ENCODE data around the gene GPR78. TPM values are rescaled to one million over a fixed set of nuclear protein-coding genes. Genes with fewer than 3 reads are reported as not detected.

The GPR78 gene
- total and polyA plus RNA-seq, 2 of the 4 experiments (the other 2 are of a cell fraction), result under 0.01 to 0.10 TPM

GRCh38 chr4:8586246-8586645 lies 6.1 kb downstream of the GPR78 start:
- Histone ChIP-seq H3K4me3 (ENCODE audit: insufficient read depth, low read depth, low read length) (no peak overlapping the region), H2BK120ac (ENCODE audit: low read depth, low read length) (no peak overlapping the region), H3K56ac (ENCODE audit: extremely low read depth, insufficient read depth, low read length) (no peak overlapping the region), H4K8ac (ENCODE audit: low read depth in 2 of 2, low read length in 2 of 2) (no peak overlapping the region), H3K14ac (replicated peaks; ENCODE audit: low read depth, low read length) (no peak overlapping the region), H3K4me1 (ENCODE audit: control insufficient read depth, insufficient read depth, low read length) (peaks cover 2% of the 10 kb centered on the region; the same call in 1 of the 2 replicates), H3K79me1 (ENCODE audit: low read depth in 1 of 2, low read length in 2 of 2) (no peaks in the 10 kb centered on the region), H2AK9ac (replicated peaks; ENCODE audit: low read depth, low read length, poor library complexity) (no peak overlapping the region), H3K27me3 (ENCODE audit: control insufficient read depth, insufficient read depth, low read length) (peaks cover 68% of the 10 kb centered on the region), H4K91ac (ENCODE audit: insufficient read depth, low read depth, low read length) (no peak overlapping the region), H3K36me3 (ENCODE audit: control insufficient read depth, insufficient read depth, low read length) (no peaks in the 10 kb centered on the region), H2AK5ac (ENCODE audit: low read depth, low read length) (no peak overlapping the region), H3K23ac (ENCODE audit: low read depth, low read length) (no peak overlapping the region), H2BK15ac (ENCODE audit: low read depth, low read length) (no peak overlapping the region), H2AFZ (replicated peaks; ENCODE audit: low read length, poor library complexity) (no peak overlapping the region), H3K18ac (ENCODE audit: low read depth, low read length) (no peak overlapping the region), H3K27ac (ENCODE audit: insufficient read depth, low read length) (no peak overlapping the region), H3K9ac (ENCODE audit: low read depth, low read length) (no peak overlapping the region), H4K5ac (ENCODE audit: low read depth, low read length) (no peak overlapping the region), H4K20me1 (ENCODE audit: insufficient read depth, low read length) (no peaks in the 10 kb centered on the region), H2BK20ac (ENCODE audit: low read depth, low read length) (no peak overlapping the region), H3K9me3 (ENCODE audit: control insufficient read depth, insufficient read depth, low read length) (no peaks in the 10 kb centered on the region; the same call in 1 of the 2 replicates), H2BK5ac (ENCODE audit: low read depth, low read length, poor library complexity, severe bottlenecking) (no peak overlapping the region), H3K4me2 (ENCODE audit: low read depth, low read length) (no peak overlapping the region), H3K4ac (ENCODE audit: low read depth, low read length) (no peak overlapping the region), H3K9me1 (ENCODE audit: insufficient read depth, low read length) (no peaks in the 10 kb centered on the region)
- dilution Hi-C loops (cut with HindIII; ENCODE audit: low sequenced_read_pairs, unreplicated experiment) (no loop called here), intact Hi-C loops (cut with micrococcal nuclease) (no loop called here), in situ Hi-C loops (cut with MboI; ENCODE audit: low sequenced_read_pairs) (no loop called here)
- 67% methylated on average over 1 of the region's 5 CpGs; no CpG with 5 or more reads in 1 of the 2 experiments for WGBS, 2 experiments (ENCODE audit: extremely low coverage in 2 of 2, insufficient read length in 1 of 2)
- POLR2A ChIA-PET (ENCODE audit: unreplicated experiment), result no interaction called here
- TF ChIP-seq BHLHE40 (IDR thresholded peaks at IDR 0.05; ENCODE audit: low read depth, low read length) (no peak), RCOR1 (IDR thresholded peaks at IDR 0.05; ENCODE audit: insufficient replicate concordance, low read length) (no peak), SMC3 (IDR thresholded peaks at IDR 0.05; ENCODE audit: low read depth, low read length) (no peak), POLR2A (IDR thresholded peaks at IDR 0.05; ENCODE audit: low read depth, low read length) (no peak), CEBPB (IDR thresholded peaks at IDR 0.05; ENCODE audit: low read depth, low read length) (no peak), MAZ (IDR thresholded peaks at IDR 0.05; ENCODE audit: borderline replicate concordance, low read depth, low read length) (no peak), NFE2L2 (IDR thresholded peaks at IDR 0.05; ENCODE audit: low read depth, low read length) (no peak), MAFK (IDR thresholded peaks at IDR 0.05; ENCODE audit: low read depth, low read length) (no peak), FOS (IDR thresholded peaks at IDR 0.05; ENCODE audit: low read depth, low read length) (no peak), MXI1 (IDR thresholded peaks at IDR 0.05; ENCODE audit: borderline replicate concordance, low read depth, low read length) (no peak), RFX5 (IDR thresholded peaks at IDR 0.05; ENCODE audit: low read depth, low read length) (no peak), RAD21 (IDR thresholded peaks at IDR 0.05; ENCODE audit: low read length) (no peak), CHD1 (IDR thresholded peaks at IDR 0.05; ENCODE audit: low read depth, low read length) (no peak), CTCF (conservative IDR thresholded peaks at IDR 0.05; ENCODE audit: low read depth, low read length) (no peak)
- TF ChIP-seq, protein P1, sequence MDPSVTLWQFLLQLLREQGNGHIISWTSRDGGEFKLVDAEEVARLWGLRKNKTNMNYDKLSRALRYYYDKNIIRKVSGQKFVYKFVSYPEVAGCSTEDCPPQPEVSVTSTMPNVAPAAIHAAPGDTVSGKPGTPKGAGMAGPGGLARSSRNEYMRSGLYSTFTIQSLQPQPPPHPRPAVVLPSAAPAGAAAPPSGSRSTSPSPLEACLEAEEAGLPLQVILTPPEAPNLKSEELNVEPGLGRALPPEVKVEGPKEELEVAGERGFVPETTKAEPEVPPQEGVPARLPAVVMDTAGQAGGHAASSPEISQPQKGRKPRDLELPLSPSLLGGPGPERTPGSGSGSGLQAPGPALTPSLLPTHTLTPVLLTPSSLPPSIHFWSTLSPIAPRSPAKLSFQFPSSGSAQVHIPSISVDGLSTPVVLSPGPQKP (IDR thresholded peaks at IDR 0.05; ENCODE audit: borderline replicate concordance, low read depth, low read length), result no peak
- TF ChIP-seq, protein P2, sequence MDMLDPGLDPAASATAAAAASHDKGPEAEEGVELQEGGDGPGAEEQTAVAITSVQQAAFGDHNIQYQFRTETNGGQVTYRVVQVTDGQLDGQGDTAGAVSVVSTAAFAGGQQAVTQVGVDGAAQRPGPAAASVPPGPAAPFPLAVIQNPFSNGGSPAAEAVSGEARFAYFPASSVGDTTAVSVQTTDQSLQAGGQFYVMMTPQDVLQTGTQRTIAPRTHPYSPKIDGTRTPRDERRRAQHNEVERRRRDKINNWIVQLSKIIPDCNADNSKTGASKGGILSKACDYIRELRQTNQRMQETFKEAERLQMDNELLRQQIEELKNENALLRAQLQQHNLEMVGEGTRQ (IDR thresholded peaks at IDR 0.05; ENCODE audit: low read depth, low read length), result no peak
- no peak for DNase-seq
- no peak for ATAC-seq (ENCODE audit: low read depth)
- no TSS peak for BruUV-seq (replicated peaks)
- CTCF ChIA-PET, result no interaction called here

Data from IMR-90 (cell line).